ENCODE results near the gene WNT8B.

Gene WNT8B

GRCh38 chr10:100485366-100485765 lies 22.6 kb downstream of the WNT8B start:
- no peak for FAIRE-seq

GRCh38 chr10:100485801-100486495 lies 23.1 kb downstream of the WNT8B start:
- FAIRE-seq, result no peak

GRCh38 chr10:100487529-100487928 lies 24.7 kb downstream of the WNT8B start:
- no peak for FAIRE-seq

GRCh38 chr10:100489396-100489795 lies 26.6 kb downstream of the WNT8B start:
- FAIRE-seq, result no peak

GRCh38 chr10:100490531-100490930 lies 27.7 kb downstream of the WNT8B start:
- FAIRE-seq, result no peak

- FAIRE-seq, result no peak
These were observed 33.8 kb downstream of the WNT8B start for GRCh38 chr10:100496567-100496966.

GRCh38 chr10:100498059-100498458 lies 35.2 kb downstream of the WNT8B start:
- no peak for FAIRE-seq

- FAIRE-seq, result no peak
These were observed 38.6 kb downstream of the WNT8B start for GRCh38 chr10:100501423-100501822.

GRCh38 chr10:100502926-100503494 lies 40.2 kb downstream of the WNT8B start:
- FAIRE-seq, result no peak

- no peak for FAIRE-seq
These were observed 41.3 kb downstream of the WNT8B start for GRCh38 chr10:100504096-100504495.

GRCh38 chr10:100505164-100505563 lies 42.4 kb downstream of the WNT8B start:
- no peak for FAIRE-seq

- no peak for FAIRE-seq
These were observed 44.0 kb downstream of the WNT8B start for GRCh38 chr10:100506596-100507356.

GRCh38 chr10:100507357-100507732 lies 44.5 kb downstream of the WNT8B start:
- FAIRE-seq, result no peak

- FAIRE-seq, result no peak
These were observed 45.5 kb downstream of the WNT8B start for GRCh38 chr10:100508266-100508665.

- FAIRE-seq, result no peak
These were observed 45.9 kb downstream of the WNT8B start for GRCh38 chr10:100508691-100509150.

GRCh38 chr10:100509241-100509840 lies 46.5 kb downstream of the WNT8B start:
- FAIRE-seq, result no peak

GRCh38 chr10:100510533-100511308 lies 47.9 kb downstream of the WNT8B start:
- FAIRE-seq, result no peak

- no peak for FAIRE-seq
These were observed 52.8 kb downstream of the WNT8B start for GRCh38 chr10:100515612-100516011.

GRCh38 chr10:100516847-100517246 lies 54.0 kb downstream of the WNT8B start:
- FAIRE-seq, result peak; percentile 90

- peak; percentile 81 for FAIRE-seq
These were observed 56.0 kb downstream of the WNT8B start for GRCh38 chr10:100518761-100519241.

GRCh38 chr10:100519311-100520051 lies 56.7 kb downstream of the WNT8B start, which contains the start of gene SEC31B:
Gene SEC31B, minus strand, starts transcription at chr10:100519861. Its CDS starts 2,909 bp downstream, at chr10:100516952.
- FAIRE-seq, result no peak

GRCh38 chr10:100520811-100521210 lies 58.0 kb downstream of the WNT8B start:
- FAIRE-seq, result no peak

Measured in islet of Langerhans (tissue), 1 donor.